Tibial nerve (tissue), 4 donors: ENCODE results near the gene CFDP1. TPM values are rescaled to one million over a fixed set of nuclear protein-coding genes. Genes with fewer than 3 reads are reported as not detected.
"Not testable (repeated sequence)": the region's sequence is repeated elsewhere in the genome, so short reads cannot be mapped to it uniquely, and the experiment has no call there.

Experiments used
- DNase-seq, 2 donors: peaks; one replicate each; pipeline ENCODE4 v3.0.0-alpha.2; 2019; ENCODE audit warnings: low spot score in 2 of 2
- H3K27ac ChIP-seq, 4 donors: fragments of 200-600 bp; sonication (generic) in 3 of 4; one replicate each; pipeline ENCODE4 v1.5.1; 2017 to 2019; ENCODE audit warnings: mild to moderate bottlenecking in 1 of 4
- H3K27me3 ChIP-seq, 2 donors: fragments of 200-600 bp; sonication (generic) in 1 of 2; one replicate each; pipeline versions ENCODE4 v1.5.1 to v1.6.0; 2017 to 2019
- H3K36me3 ChIP-seq, 3 donors: fragments of 200-600 bp; sonication (generic); one replicate each; pipeline ENCODE4 v1.5.1; 2018 to 2019
- H3K4me1 ChIP-seq, 4 donors: fragments of 200-600 bp; sonication (generic) in 3 of 4; one replicate each; pipeline ENCODE4 v1.5.1; 2017 to 2019
- H3K4me3 ChIP-seq, 4 donors: fragments of 200-600 bp; sonication (generic) in 3 of 4; one replicate each; pipeline ENCODE4 v1.5.1; 2017 to 2019; ENCODE audit warnings: mild to moderate bottlenecking in 1 of 4, moderate library complexity in 1 of 4
- H3K9me3 ChIP-seq, 4 donors: fragments of 200-600 bp; sonication (generic) in 3 of 4; one replicate each; pipeline ENCODE4 v1.5.1; 2017 to 2019
- EP300 ChIP-seq, 2 donors: sonication (generic); formaldehyde crosslinking; IDR thresholded peaks; one replicate each; pipeline ENCODE4 v1.6.1; 2017; ENCODE audit warnings: antibody characterized with exemption in 2 of 2, mild to moderate bottlenecking in 1 of 2
- POLR2A ChIP-seq, 2 donors: fragments of 450-650 bp; IDR thresholded peaks; one replicate each; pipeline ENCODE4 v1.6.1; 2017; ENCODE audit warnings: antibody characterized with exemption in 2 of 2, mild to moderate bottlenecking in 2 of 2, moderate library complexity in 2 of 2
- WGBS, 2 donors: methylation state at CpG; one replicate each; pipeline ENCODE4 v1.1.5; 2018; 5-methylcytosine and 5-hydroxymethylcytosine counted together
- total RNA-seq, 4 donors: library from RNA; depleted of rRNA; stranded (reverse); fragments of >200 nt; gene quantifications; one replicate each; pipeline ENCODE4 v1.1.0, GENCODE V29; 2016
- TF ChIP-seq, protein P1 (sequence below), 5 experiments: fragments of 200-600 bp in 3 of 5; fragments of 450-650 bp in 2 of 5; sonication (generic) in 3 of 5; IDR thresholded peaks; one replicate each; pipeline ENCODE4 v1.5.1; 2016 to 2019; ENCODE audit warnings: antibody characterized with exemption in 5 of 5, mild to moderate bottlenecking in 3 of 5, moderate library complexity in 2 of 5

CFDP1 gene
- total RNA-seq, 4 donors from 2014 or later: 35.6 to 120 (median 62.4) TPM

- Histone ChIP-seq H3K27me3 (no peaks in the 10 kb centered on the region), H3K4me3 (no peak overlapping the region), H3K36me3 (peaks cover 3 to 42% (median 8%) of the 10 kb centered on the region in 3 donors), H3K27ac (no peak overlapping the region), H3K9me3 (no peaks in the 10 kb centered on the region), H3K4me1 (no peaks in the 10 kb centered on the region)
- no peak for DNase-seq
- TF ChIP-seq EP300 (IDR thresholded peaks at IDR 0.05): no peak
- TF ChIP-seq POLR2A (IDR thresholded peaks at IDR 0.05): no peak
- TF ChIP-seq, protein P1, sequence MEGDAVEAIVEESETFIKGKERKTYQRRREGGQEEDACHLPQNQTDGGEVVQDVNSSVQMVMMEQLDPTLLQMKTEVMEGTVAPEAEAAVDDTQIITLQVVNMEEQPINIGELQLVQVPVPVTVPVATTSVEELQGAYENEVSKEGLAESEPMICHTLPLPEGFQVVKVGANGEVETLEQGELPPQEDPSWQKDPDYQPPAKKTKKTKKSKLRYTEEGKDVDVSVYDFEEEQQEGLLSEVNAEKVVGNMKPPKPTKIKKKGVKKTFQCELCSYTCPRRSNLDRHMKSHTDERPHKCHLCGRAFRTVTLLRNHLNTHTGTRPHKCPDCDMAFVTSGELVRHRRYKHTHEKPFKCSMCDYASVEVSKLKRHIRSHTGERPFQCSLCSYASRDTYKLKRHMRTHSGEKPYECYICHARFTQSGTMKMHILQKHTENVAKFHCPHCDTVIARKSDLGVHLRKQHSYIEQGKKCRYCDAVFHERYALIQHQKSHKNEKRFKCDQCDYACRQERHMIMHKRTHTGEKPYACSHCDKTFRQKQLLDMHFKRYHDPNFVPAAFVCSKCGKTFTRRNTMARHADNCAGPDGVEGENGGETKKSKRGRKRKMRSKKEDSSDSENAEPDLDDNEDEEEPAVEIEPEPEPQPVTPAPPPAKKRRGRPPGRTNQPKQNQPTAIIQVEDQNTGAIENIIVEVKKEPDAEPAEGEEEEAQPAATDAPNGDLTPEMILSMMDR (IDR thresholded peaks at IDR 0.05): no peak
These were observed 13.1 kb upstream of the CFDP1 start for GRCh38 chr16:75446416-75446815.

DNA sequence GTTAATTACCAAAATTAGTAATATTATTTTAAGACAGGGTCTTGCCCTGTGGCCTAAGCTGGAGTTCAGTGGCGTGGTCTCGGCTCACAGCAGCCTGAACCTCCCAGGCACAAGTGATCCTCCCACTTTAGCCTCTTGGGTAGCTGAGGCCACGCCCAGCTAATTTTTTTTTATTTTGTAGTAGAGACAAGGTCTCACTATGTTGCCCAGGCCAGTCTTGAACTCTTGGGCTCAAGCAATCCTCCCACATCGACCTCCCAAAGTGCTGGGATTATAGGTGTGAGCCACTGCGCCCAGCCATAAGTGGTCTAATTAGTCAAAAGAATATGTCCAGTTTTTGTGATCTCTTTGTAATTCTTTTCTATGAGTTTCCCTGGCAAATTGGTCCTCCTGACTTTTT is 12.0 kb upstream of the CFDP1 start:
- no peaks in the 10 kb centered on the region for H3K4me1 ChIP-seq
- TF ChIP-seq EP300 (IDR thresholded peaks at IDR 0.05) (no peak), POLR2A (IDR thresholded peaks at IDR 0.05) (no peak)
- TF ChIP-seq, protein P1 (IDR thresholded peaks at IDR 0.05): no peak
- 78 to 84% methylated on average over 4 to 5 of the region's 5 CpGs for WGBS, 2 donors
- no peaks in the 10 kb centered on the region for H3K9me3 ChIP-seq
- no peak overlapping the region for H3K4me3 ChIP-seq
- no peak for DNase-seq
- H3K27me3 ChIP-seq: no peaks in the 10 kb centered on the region
- H3K27ac ChIP-seq: no peak overlapping the region
- peaks cover under 1 to 31% (median 3%) of the 10 kb centered on the region in 3 donors for H3K36me3 ChIP-seq

DNA sequence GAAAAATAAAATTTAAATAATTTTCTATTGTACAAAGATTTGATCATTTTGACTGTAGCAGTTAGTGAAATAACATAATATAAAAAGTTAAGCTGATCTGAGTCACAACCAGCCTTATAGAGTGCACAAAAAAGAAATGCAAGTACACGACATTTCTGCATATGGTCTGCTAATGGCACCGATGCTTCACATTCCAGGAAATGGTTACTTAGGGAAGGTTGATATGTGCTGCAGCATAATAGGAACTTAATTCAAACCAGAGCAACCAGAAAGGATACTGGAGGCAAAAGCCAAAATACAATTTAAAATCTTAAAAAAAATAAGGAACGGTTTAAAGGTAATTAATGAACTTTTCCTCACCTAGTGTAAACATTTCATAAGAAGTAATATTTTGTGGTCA is 10.0 kb upstream of the CFDP1 start:
- Histone ChIP-seq H3K27me3 (no peaks in the 10 kb centered on the region), H3K27ac (no peak overlapping the region), H3K4me3 (no peak overlapping the region), H3K9me3 (no peaks in the 10 kb centered on the region), H3K36me3 (peaks cover 0 to 14% (median 0%) of the 10 kb centered on the region in 3 donors), H3K4me1 (no peaks in the 10 kb centered on the region)
- WGBS, 2 donors: 69 to 71% methylated on average over 3 of the region's 3 CpGs
- no peak for DNase-seq
- TF ChIP-seq EP300 (IDR thresholded peaks at IDR 0.05) (no peak), POLR2A (IDR thresholded peaks at IDR 0.05) (no peak)
- TF ChIP-seq, protein P1 (IDR thresholded peaks at IDR 0.05): no peak

- H3K4me1 ChIP-seq: peaks cover 0 to 36% (median 4%) of the 10 kb centered on the region in 4 donors
- 3 to 9% methylated on average over 32 of the region's 32 CpGs for WGBS, 2 donors
- no peaks in the 10 kb centered on the region for H3K27me3 ChIP-seq
- no peaks in the 10 kb centered on the region for H3K36me3 ChIP-seq
- peak; percentile 36 to 73 for DNase-seq
- TF ChIP-seq POLR2A (IDR thresholded peaks at IDR 0.05) (no peak), EP300 (IDR thresholded peaks at IDR 0.05) (peak; percentile 8 to 46)
- TF ChIP-seq, protein P1 (IDR thresholded peaks at IDR 0.05): no peak
- H3K27ac ChIP-seq: peak overlapping the region; percentile 95 to 100 (median 97)
- H3K9me3 ChIP-seq: no peaks in the 10 kb centered on the region
- H3K4me3 ChIP-seq: peak overlapping the region; percentile 75 to 91 (median 84)
These were observed 570 bp upstream of the CFDP1 start for GRCh38 chr16:75433732-75434413.

DNA sequence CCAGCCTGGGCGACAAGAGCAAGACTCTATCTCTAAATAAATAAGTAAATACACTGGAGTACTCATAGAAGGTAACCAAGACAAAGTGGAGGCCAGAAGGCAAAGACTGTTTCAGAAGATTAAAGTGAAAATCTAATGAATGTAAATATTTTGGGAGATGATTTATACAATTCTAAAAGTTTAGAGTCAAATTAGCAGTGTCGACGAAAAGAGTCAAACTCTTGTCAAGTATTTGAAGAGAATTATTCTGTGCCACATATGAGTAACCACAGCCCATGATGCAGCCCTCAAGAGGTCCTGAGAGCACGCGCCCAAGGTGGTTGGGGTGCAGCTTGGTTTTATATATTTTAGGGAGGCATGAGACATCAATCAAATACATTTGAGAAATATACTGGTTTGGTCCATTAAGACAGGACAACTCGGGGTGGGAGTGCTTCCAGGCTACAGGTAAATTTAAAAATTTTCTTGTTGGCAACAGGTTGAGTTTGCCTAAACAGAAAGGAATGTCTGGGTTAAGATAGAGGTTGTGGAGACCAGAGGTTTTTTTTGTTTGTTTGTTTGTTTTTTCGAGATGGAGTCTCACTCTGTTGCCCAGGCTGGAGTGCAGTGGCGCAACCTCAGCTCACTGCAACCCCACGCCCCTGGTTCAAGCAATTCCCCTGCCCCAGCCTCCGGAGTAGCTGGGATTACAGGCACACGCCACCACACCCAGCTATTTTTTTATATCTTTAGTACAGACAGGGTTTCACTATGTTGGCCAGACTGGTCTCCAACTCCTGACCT is 3.5 kb downstream of the CFDP1 start:
- H3K27me3 ChIP-seq: no peaks in the 10 kb centered on the region
- DNase-seq: no peak
- no peak overlapping the region for H3K4me3 ChIP-seq
- H3K27ac ChIP-seq: no peak overlapping the region
- TF ChIP-seq, protein P1 (IDR thresholded peaks at IDR 0.05): no peak
- TF ChIP-seq POLR2A (IDR thresholded peaks at IDR 0.05) (no peak), EP300 (IDR thresholded peaks at IDR 0.05) (no peak)
- no peaks in the 10 kb centered on the region for H3K36me3 ChIP-seq
- H3K9me3 ChIP-seq: no peaks in the 10 kb centered on the region
- peaks cover 0 to 42% (median 4%) of the 10 kb centered on the region in 4 donors for H3K4me1 ChIP-seq
- 86 to 90% methylated on average over 11 of the region's 11 CpGs for WGBS, 2 donors

- 44 to 49% methylated on average over 2 of the region's 2 CpGs for WGBS, 2 donors
- Histone ChIP-seq H3K4me1 (peaks cover 0 to 33% (median 3%) of the 10 kb centered on the region in 4 donors), H3K27ac (peak overlapping the region in 1 of 4 donors; percentile 4)
- H3K27me3 ChIP-seq, H3K36me3 ChIP-seq, DNase-seq, H3K4me3 ChIP-seq, H3K9me3 ChIP-seq: not testable (repeated sequence)
These were observed 6.8 kb downstream of the CFDP1 start for GRCh38 chr16:75426524-75426923.

DNA sequence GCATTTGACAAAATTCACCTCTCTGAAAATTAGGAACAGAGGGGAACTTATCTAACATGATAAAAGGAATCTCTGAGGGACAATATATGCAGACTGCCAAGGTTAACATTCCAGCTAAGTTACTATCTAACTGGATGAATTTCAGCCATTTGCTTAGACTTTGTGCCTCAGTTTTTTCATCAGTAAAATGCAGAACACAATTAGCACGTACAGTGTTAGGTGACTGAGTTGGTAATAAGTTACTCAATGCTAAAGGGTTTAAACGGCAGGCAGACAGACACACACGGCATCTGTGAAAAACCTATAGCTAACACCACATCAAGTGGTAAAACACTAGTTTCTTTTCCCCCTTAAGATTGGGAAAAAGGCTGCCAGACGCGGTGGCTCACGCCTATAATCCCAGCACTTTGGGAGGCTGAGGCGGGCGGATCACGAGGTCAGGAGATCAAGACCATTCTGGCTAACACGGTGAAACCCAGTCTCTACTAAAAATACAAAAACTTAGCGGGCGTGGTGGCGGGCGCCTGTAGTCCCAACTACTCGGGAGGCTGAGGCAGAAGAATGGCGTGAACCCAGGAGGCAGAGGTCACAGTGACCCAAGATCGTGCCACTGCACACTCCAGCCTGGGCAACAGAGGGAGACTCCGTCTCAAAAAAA is 9.1 kb downstream of the CFDP1 start:
- not testable (repeated sequence) for H3K4me3 ChIP-seq, H3K36me3 ChIP-seq, DNase-seq, H3K27me3 ChIP-seq, H3K27ac ChIP-seq, H3K9me3 ChIP-seq
- peaks cover 0 to 34% (median 6%) of the 10 kb centered on the region in 4 donors for H3K4me1 ChIP-seq
- 74 to 82% methylated on average over 18 of the region's 18 CpGs for WGBS, 2 donors
